Nephron (organoid): ENCODE measurements around the gene ITGA3.

Experiments used
- H3K27ac Mint-ChIP-seq, 3 experiments: 2 replicates each; pipeline ENCODE4 v1.8.0; 2020; ENCODE audit warnings: mixed read lengths in 3 of 3, mild to moderate bottlenecking in 2 of 3, moderate library complexity in 1 of 3
- H3K27me3 Mint-ChIP-seq: 2 replicates; pipeline ENCODE4 v1.8.0; 2021; ENCODE audit warnings: low read depth, mild to moderate bottlenecking, moderate library complexity, mixed read lengths
- H3K36me3 Mint-ChIP-seq: 2 replicates; pipeline ENCODE4 v1.8.0; 2020; ENCODE audit warnings: low read depth, mixed read lengths
- H3K4me1 Mint-ChIP-seq: 2 replicates; pipeline ENCODE4 v1.8.0; 2020; ENCODE audit warnings: mixed read lengths
- H3K4me3 Mint-ChIP-seq, 3 experiments: 2 replicates each; pipeline ENCODE4 v1.8.0; 2020; ENCODE audit warnings: mild to moderate bottlenecking in 3 of 3, mixed read lengths in 3 of 3, moderate library complexity in 2 of 3
- H3K9me3 Mint-ChIP-seq: 2 replicates; pipeline ENCODE4 v1.8.0; 2020; ENCODE audit warnings: mixed read lengths
- CTCF ChIP-seq, 3 experiments: fragments of 200-600 bp; sonication (generic); IDR thresholded peaks; one replicate each; pipeline ENCODE4 v1.5.0; 2021; ENCODE audit warnings: antibody characterized with exemption in 3 of 3; ENCODE audit not compliant: unreplicated experiment in 3 of 3

ITGA3 gene

GRCh38 chr17:50024808-50025207, 31.1 kb upstream of the ITGA3 start:
- no peak overlapping the region for H3K4me3 Mint-ChIP-seq
- H3K4me1 Mint-ChIP-seq = peaks cover 34% of the 10 kb centered on the region
- peaks cover 13% of the 10 kb centered on the region for H3K27me3 Mint-ChIP-seq
- H3K9me3 Mint-ChIP-seq = no peaks in the 10 kb centered on the region
- no peaks in the 10 kb centered on the region for H3K36me3 Mint-ChIP-seq
- TF ChIP-seq CTCF (IDR thresholded peaks at IDR 0.05; ENCODE audit: unreplicated experiment in 3 of 3) = no peak
- no peak overlapping the region for H3K27ac Mint-ChIP-seq

GRCh38 chr17:50026046-50026675, 29.7 kb upstream of the ITGA3 start:
- peaks cover 34% of the 10 kb centered on the region for H3K4me1 Mint-ChIP-seq
- TF ChIP-seq CTCF (IDR thresholded peaks at IDR 0.05; ENCODE audit: unreplicated experiment in 3 of 3) = no peak
- peaks cover 13% of the 10 kb centered on the region for H3K27me3 Mint-ChIP-seq
- no peaks in the 10 kb centered on the region for H3K9me3 Mint-ChIP-seq
- no peaks in the 10 kb centered on the region for H3K36me3 Mint-ChIP-seq
- peak overlapping the region in 1 of 3 experiments; percentile 12 for H3K4me3 Mint-ChIP-seq
- peak overlapping the region in 1 of 3 experiments; percentile 23 for H3K27ac Mint-ChIP-seq

GRCh38 chr17:50026837-50027171, 29.1 kb upstream of the ITGA3 start:
- Mint-ChIP-seq H3K4me3 (peak overlapping the region in 2 of 3 experiments; percentile 43 to 53), H3K27ac (peak overlapping the region in 2 of 3 experiments; percentile 48 to 64)

GRCh38 chr17:50027172-50027880, 28.6 kb upstream of the ITGA3 start:
- TF ChIP-seq CTCF (IDR thresholded peaks at IDR 0.05; ENCODE audit: unreplicated experiment in 3 of 3) = peak in 2 of 3 experiments; percentile 41 to 58
- Mint-ChIP-seq H3K4me3 (peak overlapping the region; percentile 59 to 66 (median 63)), H3K4me1 (peaks cover 34% of the 10 kb centered on the region)

More at GRCh38 chr17:50026837-50027171, 29.1 kb upstream of the ITGA3 start:
- Mint-ChIP-seq H3K36me3 (no peaks in the 10 kb centered on the region), H3K27me3 (peaks cover 6% of the 10 kb centered on the region), H3K9me3 (no peaks in the 10 kb centered on the region), H3K4me1 (peaks cover 34% of the 10 kb centered on the region)
- peak; percentile 94 to 97 (median 96) for TF ChIP-seq CTCF (IDR thresholded peaks at IDR 0.05; ENCODE audit: unreplicated experiment in 3 of 3)

GRCh38 chr17:50027881-50028735, 27.8 kb upstream of the ITGA3 start:
- Mint-ChIP-seq H3K27ac (peak overlapping the region; percentile 55 to 67 (median 64)), H3K4me3 (peak overlapping the region; percentile 42 to 63 (median 59)), H3K9me3 (no peaks in the 10 kb centered on the region), H3K36me3 (no peaks in the 10 kb centered on the region), H3K4me1 (peaks cover 28% of the 10 kb centered on the region), H3K27me3 (peaks cover 5% of the 10 kb centered on the region)
- TF ChIP-seq CTCF (IDR thresholded peaks at IDR 0.05; ENCODE audit: unreplicated experiment in 3 of 3) = no peak

More at GRCh38 chr17:50027172-50027880, 28.6 kb upstream of the ITGA3 start:
- H3K9me3 Mint-ChIP-seq = no peaks in the 10 kb centered on the region
- peak overlapping the region; percentile 64 to 67 (median 64) for H3K27ac Mint-ChIP-seq
- no peaks in the 10 kb centered on the region for H3K36me3 Mint-ChIP-seq
- peaks cover 5% of the 10 kb centered on the region for H3K27me3 Mint-ChIP-seq
